ENCODE measurements around the gene HRH3. TPM values are rescaled to one million over a fixed set of nuclear protein-coding genes. Genes with fewer than 3 reads are reported as not detected.

The HRH3 gene
- total RNA-seq, 1 donor: not detected

DNA sequence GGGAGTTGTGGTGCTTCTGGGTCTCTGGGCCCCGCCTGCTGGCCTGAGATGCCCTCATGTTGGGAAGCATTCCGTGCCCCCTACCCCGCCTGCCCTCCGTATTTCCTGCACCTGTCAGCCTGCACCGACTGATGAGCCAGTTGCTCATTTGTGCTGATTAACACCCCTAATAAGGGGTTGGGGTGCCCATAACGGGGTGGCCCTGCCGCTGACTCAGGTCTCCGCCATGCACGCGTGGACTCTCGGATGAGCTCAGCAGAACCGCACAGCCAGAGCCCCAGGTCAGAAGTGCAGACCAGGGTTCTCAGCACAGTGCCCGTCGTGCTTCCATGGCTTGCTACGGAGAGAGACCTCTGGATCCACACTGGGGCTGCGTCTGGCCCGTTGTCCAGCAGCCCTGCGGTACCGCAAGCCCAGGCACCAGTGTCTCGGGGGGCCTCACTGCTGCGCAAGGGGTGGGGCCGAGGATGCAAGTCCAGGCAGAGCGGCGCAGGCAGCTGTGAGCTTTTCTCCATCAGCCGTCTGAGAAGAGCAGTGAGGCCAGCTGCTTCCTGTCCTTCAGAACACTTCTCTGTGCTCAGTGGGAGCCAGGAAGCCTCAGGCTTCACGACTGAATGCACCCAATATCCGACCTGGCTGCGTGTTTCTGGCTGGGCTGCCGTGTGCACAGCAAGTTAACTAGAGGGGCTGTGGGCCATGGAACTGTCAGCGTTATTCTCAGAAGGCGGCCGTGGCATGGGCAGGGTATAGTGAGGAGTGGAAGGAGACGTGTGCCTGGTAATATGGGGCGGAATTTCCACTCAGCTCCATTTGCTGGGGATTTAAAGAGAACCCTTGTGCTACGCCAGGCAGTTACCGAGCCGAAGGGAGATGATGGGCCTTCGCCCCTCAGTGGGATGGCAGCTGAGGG, 18.6 kb downstream of the HRH3 start:
- H3K4me2 ChIP-seq (ENCODE audit: insufficient read depth, low read length): no peak overlapping the region
- no peak overlapping the region for H3K4me3 ChIP-seq (ENCODE audit: insufficient read depth, low read length)
- peaks cover 14% of the 10 kb centered on the region for H4K20me1 ChIP-seq (ENCODE audit: insufficient read depth, low read length)
- H3K4me1 ChIP-seq (ENCODE audit: insufficient read depth, low read length): peaks cover 16% of the 10 kb centered on the region
- H3K9me3 ChIP-seq (ENCODE audit: low read depth, low read length): no peaks in the 10 kb centered on the region
- H2AFZ ChIP-seq (ENCODE audit: low read length): no peak overlapping the region
- TF ChIP-seq, protein P1, sequence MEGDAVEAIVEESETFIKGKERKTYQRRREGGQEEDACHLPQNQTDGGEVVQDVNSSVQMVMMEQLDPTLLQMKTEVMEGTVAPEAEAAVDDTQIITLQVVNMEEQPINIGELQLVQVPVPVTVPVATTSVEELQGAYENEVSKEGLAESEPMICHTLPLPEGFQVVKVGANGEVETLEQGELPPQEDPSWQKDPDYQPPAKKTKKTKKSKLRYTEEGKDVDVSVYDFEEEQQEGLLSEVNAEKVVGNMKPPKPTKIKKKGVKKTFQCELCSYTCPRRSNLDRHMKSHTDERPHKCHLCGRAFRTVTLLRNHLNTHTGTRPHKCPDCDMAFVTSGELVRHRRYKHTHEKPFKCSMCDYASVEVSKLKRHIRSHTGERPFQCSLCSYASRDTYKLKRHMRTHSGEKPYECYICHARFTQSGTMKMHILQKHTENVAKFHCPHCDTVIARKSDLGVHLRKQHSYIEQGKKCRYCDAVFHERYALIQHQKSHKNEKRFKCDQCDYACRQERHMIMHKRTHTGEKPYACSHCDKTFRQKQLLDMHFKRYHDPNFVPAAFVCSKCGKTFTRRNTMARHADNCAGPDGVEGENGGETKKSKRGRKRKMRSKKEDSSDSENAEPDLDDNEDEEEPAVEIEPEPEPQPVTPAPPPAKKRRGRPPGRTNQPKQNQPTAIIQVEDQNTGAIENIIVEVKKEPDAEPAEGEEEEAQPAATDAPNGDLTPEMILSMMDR (IDR thresholded peaks at IDR 0.05; ENCODE audit: extremely low read depth, low read depth, low read length): no peak
- no peaks in the 10 kb centered on the region for H3K27me3 ChIP-seq (ENCODE audit: insufficient read depth, low read length)
- H3K36me3 ChIP-seq (ENCODE audit: insufficient read depth, low read length): peaks cover 37% of the 10 kb centered on the region
- peak; percentile 44 for DNase-seq (ENCODE audit: insufficient read length, low spot score, missing footprints)
- H3K79me2 ChIP-seq (ENCODE audit: insufficient read depth, low read length): no peaks in the 10 kb centered on the region
- H3K27ac ChIP-seq (ENCODE audit: low read depth, low read length): no peak overlapping the region

DNA sequence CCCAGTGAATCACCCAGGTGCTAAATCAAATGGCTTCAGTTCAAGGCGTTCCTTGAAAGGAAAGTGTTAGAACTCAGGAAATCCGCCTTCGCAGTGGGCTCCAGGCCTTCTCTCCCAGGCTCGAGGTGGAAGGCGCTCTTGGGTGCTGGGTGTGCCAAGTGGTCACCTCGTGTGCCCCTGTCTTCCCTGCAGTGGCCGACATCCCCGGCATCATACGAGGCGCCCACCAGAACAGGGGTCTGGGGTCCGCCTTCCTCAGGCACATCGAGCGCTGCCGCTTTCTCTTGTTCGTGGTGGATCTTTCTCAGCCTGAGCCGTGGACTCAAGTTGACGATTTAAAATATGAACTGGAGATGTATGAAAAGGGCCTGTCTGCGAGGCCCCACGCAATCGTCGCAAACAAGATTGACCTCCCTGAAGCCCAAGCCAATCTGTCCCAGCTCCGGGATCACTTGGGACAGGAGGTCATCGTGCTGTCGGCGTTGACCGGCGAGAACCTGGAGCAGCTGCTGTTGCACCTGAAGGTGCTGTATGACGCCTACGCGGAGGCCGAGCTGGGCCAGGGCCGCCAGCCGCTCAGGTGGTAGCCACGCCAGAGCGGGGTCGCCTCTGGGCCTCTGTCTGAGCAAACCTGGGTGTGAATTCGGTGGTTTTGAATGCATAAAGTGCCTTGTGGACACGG, 19.4 kb downstream of the HRH3 start:
- H3K36me3 ChIP-seq (ENCODE audit: insufficient read depth, low read length): peaks cover 45% of the 10 kb centered on the region

DNA sequence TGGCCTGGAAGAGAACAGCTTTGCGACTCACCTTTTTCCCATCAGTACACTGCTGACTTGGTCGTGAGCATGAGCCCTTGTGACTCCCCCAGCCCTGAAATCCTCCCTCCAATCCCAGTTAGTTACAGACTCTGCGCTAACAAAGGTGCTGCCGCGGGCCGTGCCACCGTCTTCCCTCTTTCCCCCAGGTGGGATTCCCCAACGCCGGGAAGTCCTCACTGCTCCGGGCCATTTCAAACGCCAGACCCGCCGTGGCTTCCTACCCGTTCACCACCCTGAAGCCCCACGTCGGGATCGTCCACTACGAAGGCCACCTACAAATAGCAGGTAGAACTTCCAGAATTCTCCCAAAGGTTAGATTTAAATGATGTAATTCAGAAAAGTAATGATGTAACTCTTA, 21.1 kb downstream of the HRH3 start:
- H3K4me2 ChIP-seq (ENCODE audit: insufficient read depth, low read length): no peak overlapping the region
- H3K36me3 ChIP-seq (ENCODE audit: insufficient read depth, low read length): peaks cover 51% of the 10 kb centered on the region
- H3K4me3 ChIP-seq (ENCODE audit: insufficient read depth, low read length): no peak overlapping the region
- peaks cover 14% of the 10 kb centered on the region for H3K79me2 ChIP-seq (ENCODE audit: insufficient read depth, low read length)
- H3K27me3 ChIP-seq (ENCODE audit: insufficient read depth, low read length): no peaks in the 10 kb centered on the region
- no peaks in the 10 kb centered on the region for H3K9me3 ChIP-seq (ENCODE audit: low read depth, low read length)
- peaks cover 17% of the 10 kb centered on the region for H4K20me1 ChIP-seq (ENCODE audit: insufficient read depth, low read length)
- peaks cover 18% of the 10 kb centered on the region for H3K4me1 ChIP-seq (ENCODE audit: insufficient read depth, low read length)
- no peak overlapping the region for H2AFZ ChIP-seq (ENCODE audit: low read length)
- peak; percentile 74 for DNase-seq (ENCODE audit: insufficient read length, low spot score, missing footprints)
- H3K27ac ChIP-seq (ENCODE audit: low read depth, low read length): no peak overlapping the region
- TF ChIP-seq, protein P1 (IDR thresholded peaks at IDR 0.05; ENCODE audit: extremely low read depth, low read depth, low read length): no peak

More for the DNA sequence above, 19.4 kb downstream of the HRH3 start:
- Histone ChIP-seq H3K79me2 (ENCODE audit: insufficient read depth, low read length) (peaks cover 4% of the 10 kb centered on the region), H3K27ac (ENCODE audit: low read depth, low read length) (no peak overlapping the region), H4K20me1 (ENCODE audit: insufficient read depth, low read length) (peaks cover 14% of the 10 kb centered on the region), H2AFZ (ENCODE audit: low read length) (no peak overlapping the region), H3K4me3 (ENCODE audit: insufficient read depth, low read length) (no peak overlapping the region), H3K9me3 (ENCODE audit: low read depth, low read length) (no peaks in the 10 kb centered on the region), H3K4me1 (ENCODE audit: insufficient read depth, low read length) (peaks cover 16% of the 10 kb centered on the region), H3K27me3 (ENCODE audit: insufficient read depth, low read length) (no peaks in the 10 kb centered on the region), H3K4me2 (ENCODE audit: insufficient read depth, low read length) (no peak overlapping the region)
- DNase-seq (ENCODE audit: insufficient read length, low spot score, missing footprints): peak; percentile 76
- TF ChIP-seq, protein P1 (IDR thresholded peaks at IDR 0.05; ENCODE audit: extremely low read depth, low read depth, low read length): no peak

DNA sequence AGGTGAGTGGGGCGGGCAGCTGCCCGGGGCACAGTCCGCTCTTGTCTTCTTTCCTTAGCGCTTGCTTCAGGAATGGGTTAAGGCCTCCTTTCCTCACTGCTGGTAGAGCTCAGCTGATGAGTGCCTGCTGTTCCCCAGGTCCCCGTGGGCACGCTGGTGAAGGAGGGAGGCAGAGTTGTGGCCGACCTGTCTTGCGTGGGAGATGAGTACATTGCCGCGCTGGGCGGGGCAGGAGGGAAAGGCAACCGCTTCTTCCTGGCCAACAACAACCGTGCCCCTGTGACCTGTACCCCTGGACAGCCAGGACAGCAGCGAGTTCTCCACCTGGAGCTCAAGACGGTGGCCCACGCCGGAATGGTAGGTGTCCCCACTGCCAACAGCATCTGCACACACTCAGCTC, 21.6 kb downstream of the HRH3 start:
- Histone ChIP-seq H3K4me1 (ENCODE audit: insufficient read depth, low read length) (peaks cover 18% of the 10 kb centered on the region), H3K4me2 (ENCODE audit: insufficient read depth, low read length) (no peak overlapping the region), H3K36me3 (ENCODE audit: insufficient read depth, low read length) (peaks cover 53% of the 10 kb centered on the region), H3K79me2 (ENCODE audit: insufficient read depth, low read length) (peaks cover 17% of the 10 kb centered on the region), H3K27ac (ENCODE audit: low read depth, low read length) (no peak overlapping the region), H4K20me1 (ENCODE audit: insufficient read depth, low read length) (peaks cover 13% of the 10 kb centered on the region), H3K9me3 (ENCODE audit: low read depth, low read length) (no peaks in the 10 kb centered on the region), H3K4me3 (ENCODE audit: insufficient read depth, low read length) (no peak overlapping the region), H2AFZ (ENCODE audit: low read length) (no peak overlapping the region), H3K27me3 (ENCODE audit: insufficient read depth, low read length) (no peaks in the 10 kb centered on the region)
- TF ChIP-seq, protein P1 (IDR thresholded peaks at IDR 0.05; ENCODE audit: extremely low read depth, low read depth, low read length): no peak
- peak; percentile 26 for DNase-seq (ENCODE audit: insufficient read length, low spot score, missing footprints)

All from osteoblast (primary cell).